Psoas muscle (tissue), 8 donors: ENCODE results near the gene SLC39A7. TPM values are rescaled to one million over a fixed set of nuclear protein-coding genes. Genes with fewer than 3 reads are reported as not detected.

Experiments
- ATAC-seq, 4 donors: fragments of 200-7000 bp; cut with Tn5 transposase; one replicate each; pipeline ENCODE4 v1.9.1; 2020; ENCODE audit warnings: moderate library complexity in 3 of 4, mild to moderate bottlenecking in 2 of 4
- DNase-seq, 2 donors: peaks; one replicate each; pipeline ENCODE4 v3.0.0-alpha.2; 2020
- H3K27ac ChIP-seq: fragments of 200-600 bp; one replicate; pipeline ENCODE4 v1.8.0; 2022
- H3K27me3 ChIP-seq, 3 donors: fragments of 200-600 bp in 1 of 3; one replicate each; pipeline versions ENCODE4 v1.6.1 to v1.8.0; 2013 to 2022; ENCODE audit warnings: low read length in 2 of 3, mild to moderate bottlenecking in 2 of 3, moderate library complexity in 1 of 3; ENCODE audit not compliant: insufficient read depth in 3 of 3
- H3K36me3 ChIP-seq, 2 donors: fragments of 200-600 bp in 1 of 2; one replicate each; pipeline versions ENCODE4 v1.6.1 to v1.8.0; 2013 to 2022; ENCODE audit warnings: low read depth in 1 of 2, mild to moderate bottlenecking in 1 of 2, moderate library complexity in 1 of 2; ENCODE audit not compliant: insufficient read depth in 1 of 2
- H3K4me1 ChIP-seq: fragments of 200-600 bp; one replicate; pipeline ENCODE4 v1.8.0; 2022
- H3K4me3 ChIP-seq: fragments of 200-600 bp; one replicate; pipeline ENCODE4 v1.8.0; 2022; ENCODE audit warnings: mild to moderate bottlenecking
- H3K9me3 ChIP-seq: fragments of 200-600 bp; one replicate; pipeline ENCODE4 v1.8.0; 2022
- CTCF ChIP-seq: fragments of 200-600 bp; IDR thresholded peaks from one replicate; pipeline ENCODE4 v1.8.0; 2022; ENCODE audit warnings: antibody characterized with exemption
- WGBS, 3 donors: extraction: QIAGEN DNeasy Blood & Tissue Kit; methylation state at CpG; one replicate each; pipeline versions ENCODE4 v1.1.6 to v1.1.7; 2013; 5-methylcytosine and 5-hydroxymethylcytosine counted together
- intact Hi-C, 2 donors: fragments of 100-400 bp; cut with DNase I; formaldehyde crosslinking; loops; one replicate each; pipeline versions ENCODE4 v1.11.0 to v1.14.2; 2022
- polyA plus RNA-seq, 3 donors: library from polyadenylated mRNA; stranded (reverse); fragments of 200-250 nt; gene quantifications; one replicate each; pipeline ENCODE4 v1.2.3, GENCODE V29; 2013
- total RNA-seq, 4 donors: library from RNA; stranded (reverse); fragmentation: NEBNext Ultra II Directional in 2 of 4; extraction: Animal tissue kit (Norgen Biotek cat#: 25700) in 2 of 4; gene quantifications; one replicate each; pipeline versions ENCODE4 v1.2.1 to v1.2.4, GENCODE V29; 2021 to 2023
- donor health status: healthy with polysubstance abuse.
- donor health status: DM: no; HTN: no; CAD: no; lungs with moderate emphysema.
- donor health status: Bipolar disorder and iron deficiency.
- donor health status: healthy.
- donor health status: DM: yes; HTN: yes; CAD: no.
- donor health status: DM: no; HTN: no; CAD: no.
- donor health status: DM: no; HTN: no; CAD: no.
- donor health status: DM: yes; HTN: yes; CAD: no.

The SLC39A7 gene
- total and polyA plus RNA-seq, 7 donors = 17.6 to 126 (median 41.4) TPM

- 62 to 82% (median 67%) methylated on average over 5 of the region's 5 CpGs for WGBS, 3 donors
- no peaks in the 10 kb centered on the region for H3K4me1 ChIP-seq
- intact Hi-C loops = loop anchor here in 1 of 2 donors (5.0 kb wide), 1 partner anchor 69 kb away; no protein-coding TSS in a partner anchor
- no peak overlapping the region for H3K4me3 ChIP-seq
- ATAC-seq = no peak
- no peaks in the 10 kb centered on the region for H3K36me3 ChIP-seq
- H3K9me3 ChIP-seq = no peaks in the 10 kb centered on the region
- H3K27ac ChIP-seq = no peak overlapping the region
- TF ChIP-seq CTCF = no peak
- no peaks in the 10 kb centered on the region for H3K27me3 ChIP-seq
- DNase-seq = no peak
These were observed 32.0 kb upstream of the SLC39A7 start for GRCh38 chr6:33168639-33169038.

GRCh38 chr6:33169291-33170175 is 31.1 kb upstream of the SLC39A7 start:
- TF ChIP-seq CTCF = no peak
- DNase-seq (no peak), ATAC-seq (no peak)
- Histone ChIP-seq H3K4me3 (no peak overlapping the region), H3K27ac (no peak overlapping the region), H3K9me3 (no peaks in the 10 kb centered on the region), H3K4me1 (no peaks in the 10 kb centered on the region), H3K36me3 (no peaks in the 10 kb centered on the region), H3K27me3 (no peaks in the 10 kb centered on the region)
- intact Hi-C loops = loop anchor here in 1 of 2 donors (5.0 kb wide), 1 partner anchor 68 kb away; no protein-coding TSS in a partner anchor
- 83 to 93% (median 91%) methylated on average over 10 of the region's 10 CpGs for WGBS, 3 donors

GRCh38 chr6:33170176-33171015 is 30.3 kb upstream of the SLC39A7 start:
- Histone ChIP-seq H3K27me3 (no peaks in the 10 kb centered on the region), H3K9me3 (no peaks in the 10 kb centered on the region), H3K36me3 (no peaks in the 10 kb centered on the region), H3K4me1 (no peaks in the 10 kb centered on the region), H3K27ac (no peak overlapping the region), H3K4me3 (no peak overlapping the region)
- 79 to 81% (median 80%) methylated on average over 9 of the region's 9 CpGs for WGBS, 3 donors
- no peak for TF ChIP-seq CTCF
- ATAC-seq = no peak
- no peak for DNase-seq
- intact Hi-C loops = no loop called here

GRCh38 chr6:33171016-33171879 is 29.4 kb upstream of the SLC39A7 start:
- DNase-seq (peak in 1 of 2 donors; percentile 38), ATAC-seq (no peak)
- Histone ChIP-seq H3K36me3 (no peaks in the 10 kb centered on the region), H3K4me3 (no peak overlapping the region), H3K27me3 (no peaks in the 10 kb centered on the region), H3K4me1 (no peaks in the 10 kb centered on the region), H3K27ac (no peak overlapping the region), H3K9me3 (no peaks in the 10 kb centered on the region)
- intact Hi-C loops = no loop called here
- no peak for TF ChIP-seq CTCF
- WGBS, 3 donors = 84 to 89% (median 87%) methylated on average over 9 to 11 of the region's 11 CpGs
